SK-N-SH (cell line): ENCODE measurements around the gene GRIPAP1. TPM values are rescaled to one million over a fixed set of nuclear protein-coding genes. Genes with fewer than 3 reads are reported as not detected.

Experiments
- CTCF ChIA-PET: fragments of 300-600, 350-600 bp; formaldehyde crosslinking; extraction: SDS; loops from one replicate; lab custom pipeline; 2021; lab: Yijun Ruan, JAX
- POLR2A ChIA-PET: fragments of 350-600 bp; sonication (Branson Sonifier 250); formaldehyde crosslinking; extraction: SDS; loops from one replicate; lab custom pipeline; 2020; ENCODE audit warnings: antibody characterized with exemption, inconsistent platforms; lab: Yijun Ruan, JAX
- DNase-seq: peaks from one replicate; pipeline ENCODE4 v3.0.0; 2012
- H2AFZ ChIP-seq: fragments of 200-600 bp; sonication (generic); 2 replicates; pipeline ENCODE4 v1.8.1; 2016; ENCODE audit warnings: antibody characterized with exemption, mild to moderate bottlenecking, low read depth
- H3F3A ChIP-seq: fragments of 200-600 bp; sonication (generic); replicated peaks from 2 replicates; pipeline ENCODE3; 2016; ENCODE audit warnings: antibody characterized with exemption, mild to moderate bottlenecking; ENCODE audit not compliant: insufficient read depth
- H3K27ac ChIP-seq, 2 experiments: fragments of 200-500 bp in 1 of 2; fragments of 200-600 bp in 1 of 2; sonication (Bioruptor generic) in 1 of 2; sonication (generic), shearing (Covaris generic) in 1 of 2; 2 replicates each; pipeline versions ENCODE4 v1.5.1 to v1.6.1; 2014 to 2016; ENCODE audit warnings: low read depth in 2 of 2, inconsistent platforms in 1 of 2, low read length in 1 of 2, mild to moderate bottlenecking in 1 of 2, mixed read lengths in 1 of 2
- H3K27me3 ChIP-seq: fragments of 200-600 bp; sonication (generic), shearing (Covaris generic); 2 replicates; pipeline ENCODE4 v1.6.1; 2016; ENCODE audit warnings: mixed run types; ENCODE audit not compliant: insufficient read depth
- H3K36me3 ChIP-seq, 2 experiments: fragments of 200-500 bp in 1 of 2; fragments of 200-600 bp in 1 of 2; sonication (Bioruptor generic) in 1 of 2; sonication (generic) in 1 of 2; replicated peaks in 1 of 2; 2 replicates each; pipeline versions ENCODE3 to v1.5.1; 2014 to 2016; ENCODE audit warnings: low read length in 1 of 2, mild to moderate bottlenecking in 1 of 2; ENCODE audit not compliant: insufficient read depth in 2 of 2, control insufficient read depth in 1 of 2
- H3K4me1 ChIP-seq, 2 experiments: fragments of 200-500 bp in 1 of 2; fragments of 200-600 bp in 1 of 2; sonication (Bioruptor generic) in 1 of 2; sonication (generic), shearing (Covaris generic) in 1 of 2; 2 replicates each; pipeline versions ENCODE4 v1.5.1 to v1.6.1; 2014 to 2016; ENCODE audit warnings: low read depth in 1 of 2, low read length in 1 of 2, mixed run types in 1 of 2; ENCODE audit not compliant: insufficient read depth in 2 of 2, control insufficient read depth in 1 of 2
- H3K4me2 ChIP-seq: fragments of 200-600 bp; sonication (generic), shearing (Covaris generic); 2 replicates; pipeline ENCODE4 v1.6.1; 2017; ENCODE audit warnings: mixed run types
- H3K4me3 ChIP-seq, 2 experiments: fragments of 200-500 bp in 1 of 2; fragments of 200-600 bp in 1 of 2; sonication (Bioruptor generic) in 1 of 2; sonication (generic), shearing (Covaris generic) in 1 of 2; 2 replicates each; pipeline versions ENCODE4 v1.5.1 to v1.8.1; 2014 to 2016; ENCODE audit warnings: low read depth in 2 of 2, inconsistent platforms in 1 of 2, low read length in 1 of 2, mild to moderate bottlenecking in 1 of 2, mixed read lengths in 1 of 2, moderate library complexity in 1 of 2
- H3K79me2 ChIP-seq: fragments of 200-600 bp; sonication (generic); 2 replicates; pipeline ENCODE4 v1.8.1; 2017; ENCODE audit warnings: mild to moderate bottlenecking; ENCODE audit not compliant: insufficient read depth
- H3K9ac ChIP-seq: fragments of 200-600 bp; sonication (generic); 2 replicates; pipeline ENCODE4 v1.6.1; 2017; ENCODE audit warnings: mixed run types
- H3K9me2 ChIP-seq: fragments of 200-600 bp; sonication (generic); 2 replicates; pipeline ENCODE4 v1.6.1; 2017; ENCODE audit warnings: mixed run types
- H3K9me3 ChIP-seq: fragments of 200-600 bp; sonication (generic); 2 replicates; pipeline ENCODE4 v1.6.1; 2017; ENCODE audit warnings: mixed run types, mild to moderate bottlenecking, moderate library complexity
- H4K20me1 ChIP-seq: fragments of 200-600 bp; sonication (generic); 2 replicates; pipeline ENCODE4 v1.6.1; 2017; ENCODE audit warnings: mild to moderate bottlenecking, mixed run types; ENCODE audit not compliant: insufficient read depth
- ELF1 ChIP-seq: IDR thresholded peaks from 2 replicates; pipeline ENCODE4 v1.4.0; 2012
- FOSL2 ChIP-seq: IDR thresholded peaks from 2 replicates; pipeline ENCODE4 v1.4.0; 2012; ENCODE audit warnings: low read depth, mild to moderate bottlenecking, moderate library complexity, borderline replicate concordance
- IRF3 ChIP-seq: fragments of 150-350 bp; IDR thresholded peaks from 2 replicates; pipeline ENCODE4 v1.6.1; 2016; ENCODE audit warnings: mild to moderate bottlenecking, low read depth, low read length
- NFIC ChIP-seq: IDR thresholded peaks from 2 replicates; pipeline ENCODE4 v1.4.0; 2012; ENCODE audit warnings: borderline replicate concordance
- NRF1 ChIP-seq: IDR thresholded peaks from 2 replicates; pipeline ENCODE4 v1.6.1; 2012; ENCODE audit warnings: low read depth, mild to moderate bottlenecking, low read length
- PBX3 ChIP-seq: IDR thresholded peaks from 2 replicates; pipeline ENCODE4; 2012
- RCOR1 ChIP-seq: fragments of 150-350 bp; IDR thresholded peaks from 2 replicates; pipeline ENCODE4 v1.6.1; 2017; ENCODE audit warnings: antibody characterized with exemption, low read length
- RFX5 ChIP-seq: IDR thresholded peaks from 2 replicates; pipeline ENCODE4 v1.6.1; 2012; ENCODE audit warnings: mild to moderate bottlenecking, improper control_type of control experiment, low read length
- RXRA ChIP-seq: IDR thresholded peaks from 2 replicates; pipeline ENCODE4 v1.4.0; 2012; ENCODE audit warnings: low read depth, mild to moderate bottlenecking, borderline replicate concordance
- USF1 ChIP-seq: IDR thresholded peaks from 2 replicates; pipeline ENCODE4 v1.4.0; 2012; ENCODE audit warnings: low read depth, borderline replicate concordance
- ZBTB33 ChIP-seq: IDR thresholded peaks from 2 replicates; pipeline ENCODE4 v1.4.0; 2012; ENCODE audit warnings: low read depth, borderline replicate concordance
- WGBS: methylation state at CpG from one replicate; pipeline ENCODE4 v1.1.6; 2017; ENCODE audit warnings: low lambda C conversion rate; 5-methylcytosine and 5-hydroxymethylcytosine counted together
- polyA plus RNA-seq, 3 experiments: library from polyadenylated mRNA; depleted of rRNA; stranded (reverse); fragments of >200 nt; gene quantifications; 2 replicates each; pipeline ENCODE4 v1.2.3, GENCODE V29; 2012
- TF ChIP-seq, protein P1 (sequence below): fragments of 200-600 bp; sonication (generic); IDR thresholded peaks from 2 replicates; pipeline ENCODE4 v1.6.1; 2017; ENCODE audit warnings: antibody characterized with exemption, mild to moderate bottlenecking, moderate library complexity

The GRIPAP1 gene
- polyA plus RNA-seq, 1 of the 3 experiments (the other 2 are of a cell fraction): 63.6 TPM

- 62% methylated on average over 13 of the region's 15 CpGs for WGBS
- POLR2A ChIA-PET: no interaction called here
- Histone ChIP-seq H3K9ac (no peak overlapping the region), H2AFZ (no peak overlapping the region), H3K9me3 (no peaks in the 10 kb centered on the region), H3K4me3 (no peak overlapping the region), H3K27ac (no peak overlapping the region), H3K27me3 (no peaks in the 10 kb centered on the region), H3K9me2 (no peaks in the 10 kb centered on the region), H3K79me2 (peaks cover 55% of the 10 kb centered on the region), H3K4me1 (peaks cover 8 to 17% of the 10 kb centered on the region in 2 experiments; a peak in 3 of 4 replicates), H4K20me1 (no peaks in the 10 kb centered on the region), H3K36me3 (peaks cover 8 to 15% of the 10 kb centered on the region in 2 experiments), H3F3A (peaks cover 16% of the 10 kb centered on the region), H3K4me2 (no peak overlapping the region)
- CTCF ChIA-PET: no interaction called here
- TF ChIP-seq FOSL2 (no peak), NRF1 (no peak), RXRA (no peak), RCOR1 (no peak), USF1 (no peak), IRF3 (no peak), RFX5 (no peak), NFIC (no peak), ELF1 (no peak), PBX3 (no peak), ZBTB33 (no peak)
- TF ChIP-seq, protein P1, sequence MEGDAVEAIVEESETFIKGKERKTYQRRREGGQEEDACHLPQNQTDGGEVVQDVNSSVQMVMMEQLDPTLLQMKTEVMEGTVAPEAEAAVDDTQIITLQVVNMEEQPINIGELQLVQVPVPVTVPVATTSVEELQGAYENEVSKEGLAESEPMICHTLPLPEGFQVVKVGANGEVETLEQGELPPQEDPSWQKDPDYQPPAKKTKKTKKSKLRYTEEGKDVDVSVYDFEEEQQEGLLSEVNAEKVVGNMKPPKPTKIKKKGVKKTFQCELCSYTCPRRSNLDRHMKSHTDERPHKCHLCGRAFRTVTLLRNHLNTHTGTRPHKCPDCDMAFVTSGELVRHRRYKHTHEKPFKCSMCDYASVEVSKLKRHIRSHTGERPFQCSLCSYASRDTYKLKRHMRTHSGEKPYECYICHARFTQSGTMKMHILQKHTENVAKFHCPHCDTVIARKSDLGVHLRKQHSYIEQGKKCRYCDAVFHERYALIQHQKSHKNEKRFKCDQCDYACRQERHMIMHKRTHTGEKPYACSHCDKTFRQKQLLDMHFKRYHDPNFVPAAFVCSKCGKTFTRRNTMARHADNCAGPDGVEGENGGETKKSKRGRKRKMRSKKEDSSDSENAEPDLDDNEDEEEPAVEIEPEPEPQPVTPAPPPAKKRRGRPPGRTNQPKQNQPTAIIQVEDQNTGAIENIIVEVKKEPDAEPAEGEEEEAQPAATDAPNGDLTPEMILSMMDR: no peak
- no peak for DNase-seq
Observed at GRCh38 chrX:49037883-49038475, 35.9 kb upstream of the GRIPAP1 start.
